ENCODE data around the gene CDH4. TPM values are rescaled to one million over a fixed set of nuclear protein-coding genes. Genes with fewer than 3 reads are reported as not detected.

Gene CDH4
- polyA plus RNA-seq, 4 donors, result 6.1 to 8.9 (median 6.8) TPM

DNA sequence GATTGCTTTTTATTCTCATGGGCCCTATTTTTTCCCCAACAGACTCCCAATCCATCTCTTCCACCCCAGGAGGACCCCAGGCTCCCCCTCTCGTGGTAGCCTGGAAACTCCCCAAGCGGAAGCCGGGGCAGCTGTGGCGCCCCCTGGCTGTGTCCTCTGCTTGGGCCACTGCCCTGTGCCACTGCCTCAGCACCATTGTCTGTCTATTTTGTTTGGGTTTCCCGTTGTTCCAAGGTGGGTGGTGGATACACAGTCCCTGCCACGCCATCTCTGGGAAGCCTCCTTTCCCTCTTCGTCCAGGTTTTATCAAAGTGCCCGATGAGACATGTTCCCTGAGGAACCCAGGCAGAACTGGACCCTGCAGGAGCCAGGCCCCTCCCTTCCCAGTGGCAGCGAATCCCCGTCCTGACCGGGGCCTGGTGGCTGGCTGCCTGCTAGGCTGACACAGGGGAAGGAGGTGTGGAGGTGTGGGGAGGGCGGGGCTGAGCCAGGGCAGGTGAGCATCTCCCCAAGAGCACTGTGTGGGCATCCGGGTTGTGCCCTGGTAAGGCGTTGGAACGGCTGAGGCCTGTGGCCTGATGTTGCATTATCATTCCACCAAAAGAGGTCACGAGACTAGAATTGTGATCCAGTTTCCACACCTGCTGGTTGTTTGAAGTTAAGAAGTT lies 228.2 kb downstream of the CDH4 start:
- no peak for DNase-seq (ENCODE audit: low read depth in 4 of 4, low spot score in 3 of 4)

DNA sequence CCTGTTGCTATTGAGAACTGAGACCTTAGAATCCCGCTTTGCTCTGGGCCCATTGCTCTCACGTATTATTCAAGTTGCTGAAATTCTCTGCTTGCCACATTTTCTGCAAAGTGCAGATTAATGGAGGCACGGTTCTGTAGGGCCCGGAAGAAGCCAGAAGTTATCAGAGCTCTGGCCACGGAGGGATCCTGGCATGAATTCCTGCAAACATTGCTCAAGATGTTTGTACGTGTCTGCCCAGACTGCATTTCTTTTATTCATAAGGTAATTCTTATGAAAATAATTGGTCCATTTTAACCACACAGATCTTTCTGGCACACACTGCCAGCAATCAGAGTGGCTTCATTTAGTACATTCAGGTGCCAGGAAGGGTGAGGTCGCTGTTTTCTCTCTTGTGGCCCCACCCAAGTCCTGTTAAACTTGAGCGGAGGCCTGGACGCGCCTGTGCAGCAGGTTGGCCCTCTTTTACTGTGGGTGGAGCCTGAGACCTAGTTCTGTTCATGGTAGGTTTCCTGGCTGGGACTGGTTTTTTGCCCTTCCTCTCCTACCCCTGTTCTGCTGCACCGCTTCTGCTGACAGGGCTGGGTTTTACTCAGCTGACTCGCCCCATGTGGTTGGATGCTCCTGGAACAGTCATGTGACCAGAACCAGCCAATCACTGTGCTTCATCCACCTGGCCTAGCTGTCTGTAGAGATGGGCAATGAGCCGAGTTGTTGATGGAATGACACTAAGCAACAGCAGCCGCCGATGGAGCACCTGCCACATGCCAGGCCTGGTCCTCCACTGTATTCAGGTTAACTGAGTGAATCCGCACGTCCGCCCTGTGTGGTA lies 230.2 kb downstream of the CDH4 start:
- DNase-seq (ENCODE audit: low read depth in 4 of 4, low spot score in 3 of 4), result no peak

DNA sequence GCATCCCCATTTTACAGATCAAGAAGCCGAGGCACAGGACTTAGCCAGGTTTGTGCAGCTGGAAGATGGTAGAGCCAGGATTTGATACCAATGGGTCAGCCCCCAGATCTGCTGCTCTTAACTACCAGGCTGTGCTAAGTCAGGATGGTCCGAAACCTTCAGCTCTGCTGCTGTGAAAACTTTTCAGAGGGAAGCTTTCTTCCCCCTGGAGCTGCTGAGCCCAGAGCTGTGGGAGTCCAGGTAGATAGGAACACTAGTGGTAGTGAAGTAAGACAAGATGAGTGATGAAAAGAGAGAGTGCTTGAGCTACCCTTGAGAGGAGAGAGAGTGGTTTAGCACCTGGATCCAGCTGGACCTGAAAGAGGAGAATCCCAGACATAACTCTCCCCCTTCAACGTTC lies 230.8 kb downstream of the CDH4 start:
- DNase-seq (ENCODE audit: low read depth in 4 of 4, low spot score in 3 of 4), result no peak

- no peak for DNase-seq (ENCODE audit: low read depth in 4 of 4, low spot score in 3 of 4)
Observed at GRCh38 chr20:61483336-61484067, 231.4 kb downstream of the CDH4 start.

DNA sequence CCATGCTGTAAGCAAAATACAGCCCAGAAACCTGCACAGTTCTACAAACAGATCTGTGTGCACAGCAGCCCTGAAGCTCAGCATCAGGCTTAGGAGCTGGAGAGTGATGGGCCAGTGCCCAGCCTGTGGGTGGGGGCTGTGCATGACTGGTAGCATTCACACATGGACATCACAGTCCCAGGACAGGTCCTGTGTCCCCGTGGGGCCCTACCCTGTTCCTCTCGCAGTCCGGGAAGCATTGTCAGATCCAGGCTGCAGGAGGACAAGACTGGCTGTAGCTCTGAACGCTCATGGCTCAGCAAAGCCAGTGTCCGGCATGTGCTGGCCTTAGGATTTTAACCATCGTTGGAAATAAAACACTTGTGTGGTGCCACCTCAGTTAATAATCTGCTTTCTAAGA lies 234.1 kb downstream of the CDH4 start:
- no peak for DNase-seq (ENCODE audit: low read depth in 4 of 4, low spot score in 3 of 4)

DNA sequence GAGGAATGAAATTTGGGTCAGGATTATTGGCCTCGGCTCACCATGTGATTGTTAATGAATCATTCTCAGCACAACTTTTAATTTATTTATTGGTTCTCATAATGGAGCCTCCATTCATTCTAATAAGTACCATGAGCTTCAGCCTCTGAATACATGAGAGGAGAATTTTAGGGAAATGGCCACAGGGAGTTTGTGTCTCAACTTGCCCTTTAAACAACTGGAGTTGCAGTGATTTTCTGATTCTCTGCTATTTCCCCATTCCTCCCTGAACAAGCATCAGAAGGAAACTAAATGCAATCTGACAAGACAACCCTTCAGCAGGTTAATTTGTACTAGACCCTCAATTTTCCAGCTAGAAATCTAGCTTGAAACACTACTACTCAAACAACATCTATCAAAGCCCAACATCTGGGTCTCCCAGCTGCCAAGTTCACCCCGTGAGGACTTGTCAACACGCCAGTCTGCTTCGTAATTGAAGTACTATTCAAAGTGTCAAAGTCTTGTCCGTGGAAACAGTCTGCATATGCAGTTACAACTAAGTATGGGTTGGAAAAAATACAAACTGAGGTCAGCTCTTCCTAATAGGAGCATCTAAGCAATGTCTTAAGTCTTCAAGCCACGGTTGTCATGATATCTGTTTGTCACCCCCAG lies 235.4 kb downstream of the CDH4 start:
- DNase-seq (ENCODE audit: low read depth in 4 of 4, low spot score in 3 of 4), result no peak

DNA sequence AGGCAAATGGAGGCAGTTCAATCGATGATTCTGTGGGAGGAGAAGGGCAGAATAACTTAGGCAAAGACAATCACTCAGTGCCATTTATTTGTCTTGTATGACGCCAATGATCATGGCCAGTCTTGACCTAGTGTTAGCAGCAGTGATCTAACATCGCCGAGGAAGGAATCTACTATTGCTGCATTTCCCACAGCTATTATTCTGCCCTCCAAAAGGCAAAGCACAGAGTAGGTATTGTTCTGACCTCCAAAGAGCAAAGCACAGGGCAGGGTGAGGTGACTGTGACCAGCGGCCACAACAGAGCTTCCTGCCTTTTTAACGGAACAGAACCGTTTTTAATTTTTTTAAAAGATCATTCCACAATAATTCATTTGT lies 235.9 kb downstream of the CDH4 start:
- DNase-seq (ENCODE audit: low read depth in 4 of 4, low spot score in 3 of 4), result no peak

DNA sequence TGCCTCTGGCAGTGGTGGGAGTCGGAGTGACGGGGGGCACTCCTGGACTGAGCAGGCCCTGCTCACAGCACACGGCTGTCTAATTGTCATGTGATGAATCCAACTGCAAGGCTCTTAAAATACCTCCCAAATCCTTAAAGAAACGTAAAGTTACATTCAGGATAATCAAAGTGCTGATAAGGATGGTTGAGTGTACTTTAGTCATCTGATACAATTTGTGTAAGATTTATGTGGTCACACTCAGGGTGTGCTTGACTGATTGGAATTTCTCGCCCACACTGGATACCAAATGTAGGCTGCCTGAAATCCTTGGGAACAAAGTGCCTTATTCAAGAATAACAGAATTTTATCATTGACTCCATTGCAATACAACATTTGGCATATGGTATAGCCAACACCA lies 238.7 kb downstream of the CDH4 start:
- no peak for DNase-seq (ENCODE audit: low read depth in 4 of 4, low spot score in 3 of 4)

- no peak for DNase-seq (ENCODE audit: low read depth in 4 of 4, low spot score in 3 of 4)
Observed at GRCh38 chr20:61492065-61492464, 240.0 kb downstream of the CDH4 start.

- DNase-seq (ENCODE audit: low read depth in 4 of 4, low spot score in 3 of 4), result no peak
Observed at GRCh38 chr20:61493798-61494305, 241.8 kb downstream of the CDH4 start.

DNA sequence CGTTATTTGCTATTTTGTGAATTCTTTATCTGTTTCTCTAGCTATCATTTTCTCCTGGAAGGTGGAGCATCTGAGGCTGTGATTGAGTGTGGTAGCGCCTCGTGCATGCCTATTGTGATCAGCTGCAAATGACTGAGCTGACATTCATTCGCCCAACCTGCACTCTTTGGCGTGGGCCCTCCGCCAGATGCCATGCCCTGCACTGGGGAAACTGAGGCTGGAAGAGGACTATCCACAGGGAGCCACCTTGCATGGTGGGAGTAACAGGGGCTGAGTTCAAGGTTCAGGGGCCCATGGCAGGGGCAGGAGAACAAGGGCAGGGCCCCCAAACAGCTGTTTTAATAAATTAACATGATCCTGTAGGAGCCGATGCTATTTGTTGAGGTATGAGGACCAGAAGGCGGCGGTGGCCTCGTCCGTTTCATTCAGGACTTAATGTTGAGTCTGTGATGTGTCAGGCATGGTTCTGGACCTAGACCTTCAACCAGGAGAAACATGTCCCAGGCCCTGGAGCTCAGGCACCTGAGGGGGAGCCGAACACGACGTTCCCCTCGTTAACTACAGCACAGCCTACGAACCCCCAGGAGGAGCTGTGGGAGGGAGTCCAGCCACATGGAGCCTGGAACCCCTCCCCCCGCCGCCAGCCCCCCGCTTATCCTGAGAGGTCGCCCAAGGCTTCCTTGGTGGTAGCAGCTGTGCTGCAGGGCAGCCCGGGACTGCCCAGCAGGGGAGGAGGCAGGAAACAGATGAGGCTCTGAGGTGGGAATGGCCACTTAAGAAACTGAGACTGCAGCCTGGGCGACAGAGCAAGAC lies 242.9 kb downstream of the CDH4 start:
- no peak for DNase-seq (ENCODE audit: low read depth in 4 of 4, low spot score in 3 of 4)

GRCh38 chr20:61497029-61497627 lies 245.1 kb downstream of the CDH4 start:
- DNase-seq (ENCODE audit: low read depth in 4 of 4, low spot score in 3 of 4), result no peak

- DNase-seq (ENCODE audit: low read depth in 4 of 4, low spot score in 3 of 4), result no peak
Observed at GRCh38 chr20:61499859-61500554, 247.9 kb downstream of the CDH4 start.

GRCh38 chr20:61500791-61501321 lies 248.8 kb downstream of the CDH4 start:
- DNase-seq (ENCODE audit: low read depth in 4 of 4, low spot score in 3 of 4), result no peak

- DNase-seq (ENCODE audit: low read depth in 4 of 4, low spot score in 3 of 4), result no peak
Observed at GRCh38 chr20:61502433-61502832, 250.4 kb downstream of the CDH4 start.

- no peak for DNase-seq (ENCODE audit: low read depth in 4 of 4, low spot score in 3 of 4)
Observed at GRCh38 chr20:61503106-61503505, 251.0 kb downstream of the CDH4 start.

- DNase-seq (ENCODE audit: low read depth in 4 of 4, low spot score in 3 of 4), result no peak
Observed at GRCh38 chr20:61505508-61505907, 253.4 kb downstream of the CDH4 start.

GRCh38 chr20:61507778-61508177 lies 255.7 kb downstream of the CDH4 start:
- no peak for DNase-seq (ENCODE audit: low read depth in 4 of 4, low spot score in 3 of 4)
